Muscle layer of colon (tissue), 2 donors: ENCODE measurements around the gene MKNK1.

ENCODE experiments used
- H3K27ac ChIP-seq: one replicate; pipeline ENCODE4 v1.7.0; 2013; ENCODE audit warnings: low read depth, mild to moderate bottlenecking, low read length, moderate library complexity
- H3K27me3 ChIP-seq, 2 donors: one replicate each; pipeline ENCODE4 v1.7.0; 2013; ENCODE audit warnings: low read length in 2 of 2, mild to moderate bottlenecking in 2 of 2; ENCODE audit not compliant: insufficient read depth in 2 of 2, control insufficient read depth in 1 of 2
- H3K36me3 ChIP-seq: one replicate; pipeline ENCODE4 v1.7.0; 2013; ENCODE audit warnings: mild to moderate bottlenecking, low read length; ENCODE audit not compliant: insufficient read depth
- H3K4me1 ChIP-seq: one replicate; pipeline ENCODE4 v1.7.0; 2013; ENCODE audit warnings: mild to moderate bottlenecking, low read length; ENCODE audit not compliant: insufficient read depth
- H3K4me3 ChIP-seq, 2 donors: one replicate each; pipeline ENCODE4 v1.7.0; 2013; ENCODE audit warnings: low read length in 2 of 2, low read depth in 1 of 2, mild to moderate bottlenecking in 1 of 2, moderate library complexity in 1 of 2
- H3K9ac ChIP-seq: one replicate; pipeline ENCODE4 v1.7.0; 2013; ENCODE audit warnings: low read length
- H3K9me3 ChIP-seq: one replicate; pipeline ENCODE4 v1.7.0; 2013; ENCODE audit warnings: mild to moderate bottlenecking, low read length
- donor health status: abdominal sarcoma.
- donor health status: Adenocarcinoma of cecum.

Gene MKNK1

GRCh38 chr1:46530791-46531409 is 73.2 kb downstream of the MKNK1 start:
- Histone ChIP-seq H3K27me3 (peaks cover 0 to 22% of the 10 kb centered on the region in 2 donors), H3K9ac (no peak overlapping the region), H3K4me1 (peaks cover 8% of the 10 kb centered on the region), H3K4me3 (no peak overlapping the region), H3K36me3 (no peaks in the 10 kb centered on the region), H3K9me3 (no peaks in the 10 kb centered on the region), H3K27ac (no peak overlapping the region)

GRCh38 chr1:46530311-46530710 is 73.8 kb downstream of the MKNK1 start:
- Histone ChIP-seq H3K27ac (no peak overlapping the region), H3K36me3 (no peaks in the 10 kb centered on the region), H3K27me3 (peaks cover 0 to 26% of the 10 kb centered on the region in 2 donors)

GRCh38 chr1:46529031-46529630 is 74.9 kb downstream of the MKNK1 start:
- Histone ChIP-seq H3K4me1 (peaks cover 8% of the 10 kb centered on the region), H3K9me3 (no peaks in the 10 kb centered on the region), H3K36me3 (no peaks in the 10 kb centered on the region), H3K27me3 (peaks cover 0 to 26% of the 10 kb centered on the region in 2 donors), H3K9ac (no peak overlapping the region), H3K4me3 (no peak overlapping the region), H3K27ac (no peak overlapping the region)

More at GRCh38 chr1:46530311-46530710, 73.8 kb downstream of the MKNK1 start:
- no peak overlapping the region for H3K9ac ChIP-seq
- H3K9me3 ChIP-seq, result no peaks in the 10 kb centered on the region
- H3K4me1 ChIP-seq, result peaks cover 8% of the 10 kb centered on the region
- H3K4me3 ChIP-seq, result no peak overlapping the region

GRCh38 chr1:46528297-46528955 is 75.6 kb downstream of the MKNK1 start:
- peaks cover 3% of the 10 kb centered on the region for H3K4me1 ChIP-seq
- H3K27me3 ChIP-seq, result peaks cover 0 to 26% of the 10 kb centered on the region in 2 donors
- no peaks in the 10 kb centered on the region for H3K9me3 ChIP-seq
- no peaks in the 10 kb centered on the region for H3K36me3 ChIP-seq
- H3K4me3 ChIP-seq, result no peak overlapping the region
- no peak overlapping the region for H3K27ac ChIP-seq
- no peak overlapping the region for H3K9ac ChIP-seq

- Histone ChIP-seq H3K27ac (no peak overlapping the region), H3K4me1 (peaks cover 3% of the 10 kb centered on the region), H3K36me3 (no peaks in the 10 kb centered on the region), H3K9ac (no peak overlapping the region), H3K27me3 (peaks cover 0 to 26% of the 10 kb centered on the region in 2 donors), H3K4me3 (no peak overlapping the region), H3K9me3 (no peaks in the 10 kb centered on the region)
Measured at GRCh38 chr1:46527474-46528296, 76.4 kb downstream of the MKNK1 start.

- Histone ChIP-seq H3K4me3 (no peak overlapping the region), H3K27me3 (peaks cover 0 to 26% of the 10 kb centered on the region in 2 donors), H3K27ac (no peak overlapping the region), H3K36me3 (no peaks in the 10 kb centered on the region), H3K9ac (no peak overlapping the region), H3K9me3 (no peaks in the 10 kb centered on the region), H3K4me1 (no peaks in the 10 kb centered on the region)
Measured at GRCh38 chr1:46526691-46527291, 77.3 kb downstream of the MKNK1 start.

GRCh38 chr1:46526013-46526690 is 77.9 kb downstream of the MKNK1 start:
- Histone ChIP-seq H3K27ac (no peak overlapping the region), H3K9ac (no peak overlapping the region), H3K27me3 (peaks cover 0 to 26% of the 10 kb centered on the region in 2 donors), H3K4me3 (no peak overlapping the region), H3K36me3 (no peaks in the 10 kb centered on the region), H3K9me3 (no peaks in the 10 kb centered on the region), H3K4me1 (no peaks in the 10 kb centered on the region)

GRCh38 chr1:46525253-46525983 is 78.7 kb downstream of the MKNK1 start:
- Histone ChIP-seq H3K9me3 (no peaks in the 10 kb centered on the region), H3K4me1 (no peaks in the 10 kb centered on the region), H3K36me3 (no peaks in the 10 kb centered on the region), H3K27me3 (peaks cover 0 to 26% of the 10 kb centered on the region in 2 donors), H3K9ac (no peak overlapping the region), H3K4me3 (no peak overlapping the region), H3K27ac (no peak overlapping the region)

GRCh38 chr1:46524843-46525242 is 79.2 kb downstream of the MKNK1 start:
- Histone ChIP-seq H3K4me3 (no peak overlapping the region), H3K27me3 (peaks cover 0 to 26% of the 10 kb centered on the region in 2 donors), H3K9ac (no peak overlapping the region), H3K27ac (no peak overlapping the region), H3K4me1 (no peaks in the 10 kb centered on the region), H3K36me3 (no peaks in the 10 kb centered on the region), H3K9me3 (no peaks in the 10 kb centered on the region)
